Panc1 (cell line): Measurements from ENCODE around the gene RALGAPA1. TPM values are rescaled to one million over a fixed set of nuclear protein-coding genes. Genes with fewer than 3 reads are reported as not detected.

Experiments used
- ATAC-seq: fragments of 200-7000 bp; cut with Tn5 transposase; 2 replicates; pipeline ENCODE4 v1.9.1; 2020; ENCODE audit warnings: mild to moderate bottlenecking, moderate library complexity
- BruUV-seq: library from RNA; stranded (reverse); fragments of 400-500 nt; replicated peaks from 2 replicates; lab custom pipeline; 2021; lab: Mats Ljungman, UMichigan
- CTCF ChIA-PET: fragments of 300-600 bp; sonication (Branson Sonifier 250); formaldehyde crosslinking; loops from one replicate; lab custom pipeline; 2022; ENCODE audit warnings: antibody characterized with exemption; lab: Charles Lee
- POLR2A ChIA-PET: fragments of 300-600 bp; sonication (Branson Sonifier 250); formaldehyde crosslinking; loops from one replicate; lab custom pipeline; 2022; ENCODE audit warnings: antibody characterized with exemption; lab: Charles Lee
- DNase-seq: peaks from one replicate; pipeline ENCODE4 v3.0.0-alpha.2; 2010; ENCODE audit warnings: low read depth, low spot score
- H3K27ac ChIP-seq: 2 replicates; pipeline ENCODE4 v1.5.1; 2011; ENCODE audit warnings: mild to moderate bottlenecking, low read length, inconsistent platforms
- H3K27me3 ChIP-seq: fragments of 200-500 bp; sonication (Bioruptor generic); 2 replicates; pipeline ENCODE4 v1.6.0; 2014; ENCODE audit warnings: low read length, inconsistent platforms; ENCODE audit not compliant: control insufficient read depth, insufficient read depth
- H3K36me3 ChIP-seq: fragments of 200-500 bp; sonication (Bioruptor generic); 2 replicates; pipeline ENCODE4 v1.5.1; 2014; ENCODE audit warnings: inconsistent platforms, mild to moderate bottlenecking, low read length, moderate library complexity; ENCODE audit not compliant: control insufficient read depth, insufficient read depth
- H3K4me1 ChIP-seq: 2 replicates; pipeline ENCODE4 v1.5.1; 2011; ENCODE audit warnings: inconsistent platforms, mild to moderate bottlenecking, low read length, moderate library complexity; ENCODE audit not compliant: control insufficient read depth, insufficient read depth
- H3K4me3 ChIP-seq, 2 experiments: 2 replicates each; pipeline ENCODE4 v1.5.1; 2011 to 2012; ENCODE audit warnings: low read depth in 2 of 2, low read length in 2 of 2, mild to moderate bottlenecking in 2 of 2, inconsistent platforms in 1 of 2, moderate library complexity in 1 of 2
- H3K9me3 ChIP-seq: fragments of 200-500 bp; sonication (Bioruptor generic); 2 replicates; pipeline ENCODE4 v1.5.1; 2014; ENCODE audit warnings: low read depth, mild to moderate bottlenecking, inconsistent platforms, low read length, moderate library complexity; ENCODE audit not compliant: control insufficient read depth, insufficient read depth
- CTCF ChIP-seq: fragments of 450-650 bp; IDR thresholded peaks from 2 replicates; pipeline ENCODE4 v1.5.1; 2017; ENCODE audit warnings: mild to moderate bottlenecking
- POLR2AphosphoS5 ChIP-seq: IDR thresholded peaks from 2 replicates; pipeline ENCODE4 v1.6.1; 2012; ENCODE audit warnings: mild to moderate bottlenecking, low read depth, low read length, moderate library complexity
- REST ChIP-seq, 2 experiments: IDR thresholded peaks; 2 replicates each; pipeline ENCODE4 v1.6.1; 2011 to 2012; ENCODE audit warnings: low read depth in 2 of 2, control low read depth in 1 of 2, low read length in 1 of 2, mild to moderate bottlenecking in 1 of 2, moderate library complexity in 1 of 2; ENCODE audit not compliant: insufficient read depth in 1 of 2
- SIN3A ChIP-seq: IDR thresholded peaks from 2 replicates; pipeline ENCODE4 v1.6.1; 2012; ENCODE audit warnings: low read depth, mild to moderate bottlenecking, low read length, moderate library complexity, borderline replicate concordance; ENCODE audit not compliant: insufficient read depth
- TCF7L2 ChIP-seq: IDR thresholded peaks from 2 replicates; pipeline ENCODE4 v1.6.1; 2011; ENCODE audit warnings: mild to moderate bottlenecking, low read depth, low read length, inconsistent platforms
- in situ Hi-C: cut with HindIII; loops from 2 replicates; pipeline ENCODE4 v1.10.0; 2016; ENCODE audit warnings: low sequenced_read_pairs, low pct_unique_long_range_greater_than_20kb
- intact Hi-C: fragments of 100-400 bp; cut with micrococcal nuclease; formaldehyde crosslinking; loops from one replicate; pipeline ENCODE4 v1.10.0; 2022; ENCODE audit not compliant: unreplicated experiment
- total RNA-seq: library from RNA; stranded (reverse); gene quantifications from one replicate; pipeline ENCODE4 v1.2.1, GENCODE V29; 2021; ENCODE audit not compliant: unreplicated experiment

Gene RALGAPA1
- total RNA-seq, 1 experiment from 2014 or later: 31.5 TPM

- BruUV-seq: no TSS peak
- H3K9me3 ChIP-seq: no peaks in the 10 kb centered on the region
- H3K4me1 ChIP-seq: no peaks in the 10 kb centered on the region
- POLR2A ChIA-PET: no interaction called here
- no peak for ATAC-seq
- no peak overlapping the region for H3K4me3 ChIP-seq
- no peaks in the 10 kb centered on the region for H3K36me3 ChIP-seq
- DNase-seq: no peak
- CTCF ChIA-PET: no interaction called here
- H3K27me3 ChIP-seq: no peaks in the 10 kb centered on the region
- TF ChIP-seq CTCF (no peak), SIN3A (no peak), REST (IDR thresholded peaks at IDR 0.05; ENCODE audit: insufficient read depth in 1 of 2, low read depth in 2 of 2, low read length in 1 of 2) (no peak), POLR2AphosphoS5 (no peak), TCF7L2 (no peak)
- intact Hi-C loops: no loop called here
- H3K27ac ChIP-seq: no peak overlapping the region
- in situ Hi-C loops: no loop called here
Measured at GRCh38 chr14:35495278-35495677, 313.8 kb downstream of the RALGAPA1 start.

- Histone ChIP-seq H3K4me1 (no peaks in the 10 kb centered on the region), H3K4me3 (no peak overlapping the region), H3K27ac (no peak overlapping the region), H3K36me3 (no peaks in the 10 kb centered on the region), H3K9me3 (no peaks in the 10 kb centered on the region), H3K27me3 (no peaks in the 10 kb centered on the region)
- no TSS peak for BruUV-seq
- DNase-seq: no peak
- ChIA-PET CTCF (no interaction called here), POLR2A (no interaction called here)
- no peak for TF ChIP-seq SIN3A
- no peak for TF ChIP-seq CTCF
- no peak for TF ChIP-seq REST (IDR thresholded peaks at IDR 0.05; ENCODE audit: insufficient read depth in 1 of 2, low read depth in 2 of 2, low read length in 1 of 2)
- TF ChIP-seq TCF7L2: no peak
- no peak for TF ChIP-seq POLR2AphosphoS5
- ATAC-seq: no peak
- intact Hi-C loops (no loop called here), in situ Hi-C loops (no loop called here)
Measured at GRCh38 chr14:35492569-35493014, 316.5 kb downstream of the RALGAPA1 start.
